MG63 (cell line): ENCODE measurements around the gene PPP5C. TPM values are rescaled to one million over a fixed set of nuclear protein-coding genes. Genes with fewer than 3 reads are reported as not detected.
"Not testable (repeated sequence)": the region's sequence is repeated elsewhere in the genome, so short reads cannot be mapped to it uniquely, and the experiment has no call there.

Experiments
- DNase-seq: peaks from one replicate; pipeline ENCODE4 v3.0.0-alpha.2; 2020
- H3K27me3 ChIP-seq: fragments of 250-450 bp; sonication (Bioruptor Pico); 2 replicates; pipeline ENCODE4 v1.5.1; 2020; ENCODE audit warnings: mild to moderate bottlenecking, moderate library complexity
- H3K36me3 ChIP-seq: fragments of 250-450 bp; sonication (Bioruptor Pico); 2 replicates; pipeline ENCODE4 v1.5.1; 2020; ENCODE audit warnings: mild to moderate bottlenecking, moderate library complexity
- H3K4me3 ChIP-seq: fragments of 250-450 bp; sonication (Bioruptor Pico); 2 replicates; pipeline ENCODE4 v1.5.1; 2020; ENCODE audit warnings: mild to moderate bottlenecking, moderate library complexity
- H3K9me3 ChIP-seq: fragments of 250-450 bp; sonication (Bioruptor Pico); 2 replicates; pipeline ENCODE4 v1.5.1; 2020; ENCODE audit warnings: mild to moderate bottlenecking, moderate library complexity
- total RNA-seq: library from RNA; depleted of rRNA; stranded (reverse); fragments of >200 nt; shearing (Covaris generic); gene quantifications from 2 replicates; pipeline ENCODE4 v1.2.3, GENCODE V29; 2014; ENCODE audit warnings: low replicate concordance

Gene PPP5C
- total RNA-seq, 1 experiment from 2014 or later: 102 TPM

DNA sequence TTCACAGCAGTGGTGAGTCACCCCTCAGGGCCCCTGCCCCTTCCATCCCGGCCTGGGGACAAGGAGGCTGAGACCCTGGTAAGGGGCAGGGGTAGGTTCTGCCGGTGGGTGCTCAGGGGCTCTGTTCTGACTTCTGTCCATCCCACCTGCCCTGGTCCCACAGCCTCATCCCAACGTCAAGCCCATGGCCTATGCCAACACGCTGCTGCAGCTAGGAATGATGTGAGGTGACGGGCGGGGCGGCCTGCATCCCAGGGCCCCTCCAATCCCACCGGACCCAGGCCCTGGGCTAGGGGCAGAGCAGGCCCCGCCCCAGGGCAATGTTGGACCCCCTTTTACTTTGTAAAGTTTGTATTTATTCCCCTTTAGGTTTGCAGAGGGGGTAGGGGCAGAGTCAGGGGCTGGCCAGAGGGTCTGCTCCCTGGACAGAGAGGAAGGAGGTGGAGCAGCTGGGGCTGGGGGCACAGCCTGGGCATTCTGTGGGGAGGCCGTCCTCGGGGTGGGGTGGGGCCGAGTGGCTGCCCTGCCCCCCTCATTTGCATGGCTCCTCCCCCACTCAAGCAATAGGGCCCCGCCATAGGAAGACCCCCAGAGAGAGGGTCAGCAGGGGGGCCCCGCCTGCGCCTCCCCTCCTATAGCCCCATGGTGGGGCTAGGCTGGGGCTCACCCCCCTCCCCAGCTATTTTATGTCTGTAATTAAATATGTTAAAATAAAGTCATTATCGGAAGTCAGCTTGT lies 43.4 kb downstream of the PPP5C start:
- DNase-seq: no peak
- H3K27me3 ChIP-seq: no peaks in the 10 kb centered on the region
- H3K36me3 ChIP-seq: peaks cover 64% of the 10 kb centered on the region
- no peak overlapping the region for H3K4me3 ChIP-seq
- peaks cover 4% of the 10 kb centered on the region; the same call in 1 of the 2 replicates for H3K9me3 ChIP-seq

DNA sequence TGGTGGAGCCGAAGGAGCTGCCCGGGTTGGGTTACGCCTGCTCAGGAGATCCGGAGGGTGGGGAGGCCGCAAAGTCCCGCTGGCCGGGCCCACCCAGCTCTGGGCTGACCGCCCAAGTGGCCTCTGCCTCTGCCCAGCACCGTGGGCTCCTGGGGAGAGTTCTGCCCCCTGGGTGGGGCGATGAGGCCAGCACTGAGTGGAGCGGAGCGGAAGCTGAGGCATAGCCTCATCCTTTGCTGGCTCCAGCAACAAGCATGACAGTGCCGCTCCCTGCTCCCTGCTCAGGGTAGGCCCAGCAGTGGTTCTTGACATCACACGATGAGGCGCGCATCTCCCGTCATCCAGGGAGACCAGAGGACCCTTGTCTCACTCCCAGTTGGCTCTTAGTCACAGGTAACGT lies 44.0 kb downstream of the PPP5C start:
- Histone ChIP-seq H3K4me3 (no peak overlapping the region), H3K9me3 (peaks cover 4% of the 10 kb centered on the region; the same call in 1 of the 2 replicates), H3K36me3 (peaks cover 61% of the 10 kb centered on the region), H3K27me3 (no peaks in the 10 kb centered on the region)
- no peak for DNase-seq

DNA sequence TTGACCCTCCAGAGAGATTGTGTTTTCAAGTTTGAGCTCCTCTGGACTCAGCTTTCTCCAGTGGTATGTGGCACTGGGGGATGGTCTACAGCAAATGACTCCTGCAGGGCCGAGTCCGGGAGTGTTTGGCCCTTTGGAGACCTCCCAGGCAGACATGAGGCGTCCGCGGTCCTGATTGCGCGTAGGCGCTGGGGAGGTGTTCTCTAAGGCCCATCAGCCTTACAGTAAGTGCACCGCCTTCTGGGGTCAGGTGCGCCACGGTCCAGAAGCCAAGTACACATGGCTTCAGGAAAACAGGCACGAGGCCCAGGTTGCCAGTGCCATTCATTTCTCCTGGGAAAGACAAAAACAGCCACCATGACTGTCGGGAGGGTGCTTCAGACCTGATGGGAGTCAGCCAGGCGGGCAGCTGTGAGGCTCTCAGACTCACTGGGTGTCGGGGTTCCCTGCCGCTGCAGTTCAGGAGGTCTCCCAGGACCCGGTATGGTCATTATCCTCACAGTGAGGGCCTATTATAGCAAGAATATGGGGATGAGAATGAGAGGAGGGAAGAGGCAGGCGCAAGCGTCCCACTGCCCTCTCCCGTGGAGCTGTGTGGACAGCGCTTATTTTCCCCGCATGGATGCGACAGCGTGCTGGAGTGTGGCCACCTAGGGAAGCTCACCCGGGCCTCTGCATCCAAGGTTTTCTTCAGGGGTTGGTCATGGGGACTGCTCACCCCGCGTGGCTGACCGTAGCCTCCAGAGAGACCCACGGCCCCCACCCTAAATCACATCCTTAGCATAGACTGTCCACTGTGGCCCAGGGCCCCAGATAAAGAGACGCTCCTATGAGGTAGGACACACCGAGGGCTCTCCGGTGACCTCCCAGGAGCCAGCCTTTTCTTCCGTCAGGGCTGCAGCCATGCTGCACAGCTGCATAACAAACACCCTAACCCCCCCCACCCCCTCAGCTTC lies 44.7 kb downstream of the PPP5C start:
- H3K36me3 ChIP-seq: peaks cover 57% of the 10 kb centered on the region

GRCh38 chr19:46392252-46392801 lies 45.4 kb downstream of the PPP5C start:
- DNase-seq: no peak
- no peak overlapping the region for H3K4me3 ChIP-seq
- H3K36me3 ChIP-seq: peaks cover 49% of the 10 kb centered on the region

More for the DNA sequence above, 44.7 kb downstream of the PPP5C start:
- Histone ChIP-seq H3K4me3 (no peak overlapping the region), H3K9me3 (peaks cover 4% of the 10 kb centered on the region; the same call in 1 of the 2 replicates), H3K27me3 (no peaks in the 10 kb centered on the region)
- no peak for DNase-seq

GRCh38 chr19:46392837-46393236 lies 46.0 kb downstream of the PPP5C start:
- no peak for DNase-seq
- H3K36me3 ChIP-seq: peaks cover 44% of the 10 kb centered on the region

More at GRCh38 chr19:46392252-46392801, 45.4 kb downstream of the PPP5C start:
- H3K9me3 ChIP-seq: peaks cover 4% of the 10 kb centered on the region; the same call in 1 of the 2 replicates
- H3K27me3 ChIP-seq: no peaks in the 10 kb centered on the region

GRCh38 chr19:46393456-46394401 lies 46.8 kb downstream of the PPP5C start:
- no peak for DNase-seq
- Histone ChIP-seq H3K27me3 (no peaks in the 10 kb centered on the region), H3K9me3 (no peaks in the 10 kb centered on the region), H3K36me3 (peaks cover 35% of the 10 kb centered on the region), H3K4me3 (no peak overlapping the region)

More at GRCh38 chr19:46392837-46393236, 46.0 kb downstream of the PPP5C start:
- peaks cover 2% of the 10 kb centered on the region; the same call in 1 of the 2 replicates for H3K9me3 ChIP-seq
- no peaks in the 10 kb centered on the region for H3K27me3 ChIP-seq
- H3K4me3 ChIP-seq: no peak overlapping the region

DNA sequence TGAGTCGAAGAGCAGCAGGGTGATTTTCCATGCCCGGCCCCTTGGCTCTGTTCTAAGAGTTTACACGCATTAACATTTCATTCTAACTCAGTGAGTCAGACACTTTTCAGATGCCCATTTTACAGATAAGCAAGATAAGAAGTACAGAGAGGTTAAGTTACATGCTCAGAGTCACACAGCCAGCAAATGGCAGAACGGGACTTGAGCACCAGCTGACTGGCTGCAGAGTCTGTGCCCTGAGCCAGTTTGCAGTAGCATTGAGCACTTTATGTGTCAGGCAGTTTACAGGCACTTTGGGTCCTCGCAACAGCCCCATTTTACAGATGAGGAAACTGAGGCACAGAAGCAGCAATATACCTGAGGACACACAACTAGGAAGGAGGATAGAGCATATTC lies 47.5 kb downstream of the PPP5C start:
- DNase-seq: no peak
- no peaks in the 10 kb centered on the region for H3K9me3 ChIP-seq
- no peaks in the 10 kb centered on the region for H3K27me3 ChIP-seq
- no peak overlapping the region for H3K4me3 ChIP-seq
- H3K36me3 ChIP-seq: peaks cover 28% of the 10 kb centered on the region

- not testable (repeated sequence) for H3K27me3 ChIP-seq, H3K4me3 ChIP-seq, DNase-seq, H3K36me3 ChIP-seq, H3K9me3 ChIP-seq
Measured at GRCh38 chr19:46397801-46398479, 51.1 kb downstream of the PPP5C start.

- Histone ChIP-seq H3K27me3 (no peaks in the 10 kb centered on the region), H3K36me3 (no peaks in the 10 kb centered on the region), H3K9me3 (no peaks in the 10 kb centered on the region), H3K4me3 (no peak overlapping the region)
- DNase-seq: no peak
Measured at GRCh38 chr19:46402725-46403124, 55.8 kb downstream of the PPP5C start.

GRCh38 chr19:46404055-46404752 lies 57.3 kb downstream of the PPP5C start:
- Histone ChIP-seq H3K27me3 (no peaks in the 10 kb centered on the region), H3K36me3 (no peaks in the 10 kb centered on the region), H3K4me3 (no peak overlapping the region), H3K9me3 (no peaks in the 10 kb centered on the region)
- DNase-seq: no peak

DNA sequence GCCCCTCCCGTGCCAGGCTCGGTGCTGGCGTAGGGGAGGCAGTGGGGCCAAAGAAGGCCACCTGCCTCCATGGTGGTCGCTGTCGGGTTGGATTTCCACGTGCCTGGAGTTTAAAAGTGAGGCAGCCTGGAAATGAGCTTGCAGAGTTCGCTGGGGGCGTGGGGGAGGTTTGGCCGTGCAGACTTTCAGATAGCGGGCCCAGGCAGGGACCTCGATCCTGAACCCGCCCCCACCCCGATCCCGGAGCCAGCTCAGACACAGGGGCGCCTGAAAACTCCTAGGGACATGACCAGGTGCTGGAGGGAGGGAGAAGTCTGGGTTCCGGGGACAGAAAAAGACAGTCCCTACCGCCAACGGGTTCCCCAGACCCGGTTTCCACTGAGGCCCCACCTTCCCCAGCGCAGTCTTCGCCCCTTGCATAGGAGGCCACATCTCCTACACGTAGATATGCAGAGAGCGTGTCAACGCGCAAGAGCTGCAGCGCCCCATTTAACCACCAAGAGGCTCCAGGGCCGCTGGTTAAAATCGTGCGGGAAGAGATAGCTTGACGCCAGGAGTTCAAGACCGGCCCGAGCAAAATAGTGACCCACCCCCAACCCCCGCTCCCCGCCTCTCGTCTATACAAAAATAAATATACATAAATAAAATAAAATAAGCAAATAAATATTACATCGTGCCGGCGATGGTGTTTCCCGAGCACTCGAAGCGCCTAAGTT lies 58.0 kb downstream of the PPP5C start:
- Histone ChIP-seq H3K9me3 (no peaks in the 10 kb centered on the region), H3K27me3 (no peaks in the 10 kb centered on the region), H3K36me3 (no peaks in the 10 kb centered on the region), H3K4me3 (no peak overlapping the region)
- DNase-seq: no peak

DNA sequence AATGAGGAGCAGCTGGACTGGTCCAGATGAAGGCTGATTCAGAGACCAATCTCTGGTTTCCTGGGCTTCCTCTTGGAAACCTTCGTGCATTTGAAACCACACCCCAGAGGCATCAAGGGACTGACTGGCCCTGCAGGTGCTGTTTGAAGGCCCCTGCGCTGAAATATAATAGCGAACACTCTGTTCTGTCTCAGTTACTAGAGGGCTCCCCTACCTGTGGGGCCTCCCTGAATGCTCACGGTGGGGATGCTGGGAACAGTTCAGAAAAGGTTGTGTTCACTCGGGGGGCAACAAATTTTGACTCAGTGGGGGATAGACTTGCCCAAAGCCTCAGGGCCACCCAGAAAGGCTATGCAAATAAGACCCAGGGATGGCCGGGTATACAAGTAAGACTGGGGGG lies 60.1 kb downstream of the PPP5C start:
- Histone ChIP-seq H3K4me3 (no peak overlapping the region), H3K9me3 (no peaks in the 10 kb centered on the region), H3K36me3 (no peaks in the 10 kb centered on the region), H3K27me3 (no peaks in the 10 kb centered on the region)
- DNase-seq: no peak

DNA sequence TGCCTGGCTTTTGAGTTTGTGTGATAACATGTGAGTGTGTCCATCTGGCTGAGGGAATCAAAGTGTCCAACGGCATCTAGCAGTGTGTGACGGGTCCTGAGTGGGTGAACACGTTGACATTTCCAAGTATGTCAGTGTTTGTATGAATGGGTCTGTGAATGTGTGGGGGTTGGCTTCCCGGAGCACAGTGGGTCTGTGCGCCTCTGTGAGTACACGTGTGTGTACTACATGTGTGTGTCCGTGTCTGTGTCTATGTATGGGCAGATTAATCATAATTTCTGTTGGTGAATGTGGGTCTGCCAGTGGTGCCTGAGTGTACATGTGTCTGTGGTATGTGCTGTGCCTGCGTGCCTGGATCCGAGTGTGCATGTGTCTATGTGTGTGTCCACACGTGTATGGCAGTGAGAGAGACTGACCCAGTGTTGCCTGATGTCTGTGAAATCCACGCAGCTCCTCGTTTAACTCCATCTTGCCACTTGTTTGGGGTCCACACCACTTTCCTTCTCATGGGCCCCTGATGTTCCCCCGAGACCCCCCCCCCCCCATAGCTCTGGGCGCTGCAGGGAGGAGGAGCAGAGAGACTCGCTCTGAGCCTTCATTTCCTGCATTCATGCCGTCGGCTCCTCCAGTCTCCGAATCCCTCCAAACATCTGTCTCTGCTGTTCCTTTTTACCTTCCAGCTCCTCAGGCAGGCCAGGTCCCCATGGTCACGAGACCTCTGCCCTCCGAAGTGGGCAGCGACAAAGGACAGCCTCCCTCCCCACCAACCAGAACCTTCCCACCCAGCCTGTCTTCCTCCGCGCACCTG lies 61.2 kb downstream of the PPP5C start:
- Histone ChIP-seq H3K27me3 (no peaks in the 10 kb centered on the region), H3K36me3 (no peaks in the 10 kb centered on the region), H3K9me3 (no peaks in the 10 kb centered on the region), H3K4me3 (no peak overlapping the region)
- DNase-seq: no peak

DNA sequence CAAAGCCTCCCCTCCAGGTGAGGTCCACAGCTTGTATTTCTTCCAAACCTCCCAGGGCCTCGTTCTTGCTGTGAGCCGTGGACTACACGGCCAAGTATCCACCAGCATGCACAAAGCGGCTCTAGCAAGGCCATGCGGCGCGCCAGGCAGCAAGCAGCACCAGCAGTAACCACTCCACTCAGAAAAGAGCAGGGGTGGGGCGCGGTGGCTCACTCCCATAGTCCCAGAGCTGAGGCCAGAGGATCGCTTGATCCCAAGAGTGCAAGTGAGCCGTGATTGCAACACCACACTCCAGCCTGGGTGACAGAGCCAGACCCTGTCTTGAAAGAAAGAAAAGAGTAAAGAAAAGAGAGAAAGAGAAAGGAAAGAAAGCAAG lies 61.8 kb downstream of the PPP5C start:
- Histone ChIP-seq H3K4me3 (no peak overlapping the region), H3K27me3 (no peaks in the 10 kb centered on the region), H3K9me3 (no peaks in the 10 kb centered on the region), H3K36me3 (no peaks in the 10 kb centered on the region)
- no peak for DNase-seq
